ENCODE results near the gene RAPGEF3. TPM values are rescaled to one million over a fixed set of nuclear protein-coding genes. Genes with fewer than 3 reads are reported as not detected.
A peak's percentile ranks its signal among the peaks of the same experiment; 100 is the strongest.

Gene RAPGEF3
- total and polyA plus RNA-seq, 2 of the 8 experiments (the other 6 are each of a cell fraction or from before 2014, with no cell fraction given): 5.0 to 9.4 TPM

DNA sequence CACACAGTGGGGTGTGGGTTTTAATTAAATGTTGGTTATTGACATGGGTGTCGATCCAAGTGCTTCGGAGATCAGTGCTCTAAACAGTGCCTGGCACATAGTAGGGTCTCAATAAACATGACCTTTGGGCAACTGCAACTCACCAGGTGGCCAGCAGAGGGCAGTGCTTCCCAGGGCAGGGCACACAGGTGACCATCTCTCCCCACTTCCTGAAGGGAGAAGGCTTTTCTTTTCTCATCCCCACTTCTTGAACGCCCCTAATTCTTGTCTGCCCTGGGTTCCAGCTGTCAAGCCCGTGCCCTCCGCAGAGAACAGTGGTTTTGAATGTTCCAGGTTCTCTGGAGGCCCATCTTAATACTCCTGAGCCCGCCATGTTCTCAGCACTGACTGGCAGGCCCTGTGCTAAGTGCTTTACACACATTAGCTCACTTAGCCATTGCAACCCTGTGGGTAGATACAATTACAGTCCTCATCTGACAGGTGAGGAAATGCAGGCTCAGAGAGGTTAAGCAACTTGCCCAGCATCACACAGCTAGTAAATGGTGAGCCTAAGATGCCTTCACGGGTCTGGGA is 16.3 kb downstream of the RAPGEF3 start (continued):
- TF ChIP-seq, protein P1, sequence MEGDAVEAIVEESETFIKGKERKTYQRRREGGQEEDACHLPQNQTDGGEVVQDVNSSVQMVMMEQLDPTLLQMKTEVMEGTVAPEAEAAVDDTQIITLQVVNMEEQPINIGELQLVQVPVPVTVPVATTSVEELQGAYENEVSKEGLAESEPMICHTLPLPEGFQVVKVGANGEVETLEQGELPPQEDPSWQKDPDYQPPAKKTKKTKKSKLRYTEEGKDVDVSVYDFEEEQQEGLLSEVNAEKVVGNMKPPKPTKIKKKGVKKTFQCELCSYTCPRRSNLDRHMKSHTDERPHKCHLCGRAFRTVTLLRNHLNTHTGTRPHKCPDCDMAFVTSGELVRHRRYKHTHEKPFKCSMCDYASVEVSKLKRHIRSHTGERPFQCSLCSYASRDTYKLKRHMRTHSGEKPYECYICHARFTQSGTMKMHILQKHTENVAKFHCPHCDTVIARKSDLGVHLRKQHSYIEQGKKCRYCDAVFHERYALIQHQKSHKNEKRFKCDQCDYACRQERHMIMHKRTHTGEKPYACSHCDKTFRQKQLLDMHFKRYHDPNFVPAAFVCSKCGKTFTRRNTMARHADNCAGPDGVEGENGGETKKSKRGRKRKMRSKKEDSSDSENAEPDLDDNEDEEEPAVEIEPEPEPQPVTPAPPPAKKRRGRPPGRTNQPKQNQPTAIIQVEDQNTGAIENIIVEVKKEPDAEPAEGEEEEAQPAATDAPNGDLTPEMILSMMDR (IDR thresholded peaks at IDR 0.05; ENCODE audit: control extremely low read depth in 1 of 3, insufficient read depth in 1 of 3, low read depth in 1 of 3, low read length in 3 of 3): peak in 2 of 3 experiments; percentile 93 to 98; a peak in 3 of 4 replicates
- TF ChIP-seq EGR1 (IDR thresholded peaks at IDR 0.05; ENCODE audit: borderline replicate concordance, low read depth, low read length): no peak
- TF ChIP-seq JUN (IDR thresholded peaks at IDR 0.05; ENCODE audit: low read depth, low read length): no peak
- TF ChIP-seq RAD21 (IDR thresholded peaks at IDR 0.05 in 1 of 2, conservative IDR thresholded peaks at IDR 0.05 in 1 of 2; ENCODE audit: low read depth in 2 of 2, low read length in 2 of 2): peak; percentile 91 to 93
- TF ChIP-seq BCL11A (IDR thresholded peaks at IDR 0.05; ENCODE audit: low read depth in 2 of 2, low read length in 2 of 2): no peak
- no peak for TF ChIP-seq RFX5 (IDR thresholded peaks at IDR 0.05; ENCODE audit: borderline replicate concordance, low read depth, low read length)

All from H1 (cell line).